PFSK-1 (cell line): ENCODE measurements around the gene PHLPP1.

Experiments used
- FOXP2 ChIP-seq: optimal IDR thresholded peaks from 2 replicates; pipeline ENCODE3; 2011; ENCODE audit warnings: borderline replicate concordance, control low read depth, inconsistent platforms; ENCODE audit not compliant: insufficient read depth; ENCODE audit errors: extremely low read length, extremely low read depth
- POLR2AphosphoS5 ChIP-seq: IDR thresholded peaks from 2 replicates; pipeline ENCODE4 v1.6.1; 2012; ENCODE audit warnings: low read depth, mild to moderate bottlenecking, control low read depth, low read length, moderate library complexity
- REST ChIP-seq, 2 experiments: IDR thresholded peaks; 2 replicates each; pipeline versions ENCODE4 v1.6.1 to v1.8.0; 2011 to 2012; ENCODE audit warnings: low read depth in 2 of 2, low read length in 2 of 2, control low read depth in 1 of 2, inconsistent platforms in 1 of 2, mild to moderate bottlenecking in 1 of 2, moderate library complexity in 1 of 2; ENCODE audit not compliant: insufficient read depth in 1 of 2
- SIN3A ChIP-seq: IDR thresholded peaks from 2 replicates; pipeline ENCODE4 v1.6.1; 2012; ENCODE audit warnings: mild to moderate bottlenecking, low read length, moderate library complexity, borderline replicate concordance; ENCODE audit not compliant: insufficient read depth
- TAF1 ChIP-seq: IDR thresholded peaks from 2 replicates; pipeline ENCODE4 v1.6.1; 2012; ENCODE audit warnings: low read length, control low read depth, borderline replicate concordance; ENCODE audit not compliant: insufficient read depth

PHLPP1 gene

GRCh38 chr18:62959481-62959880 is 244.1 kb downstream of the PHLPP1 start:
- TF ChIP-seq TAF1 (no peak), FOXP2 (no peak)

GRCh38 chr18:62963507-62963906 is 248.2 kb downstream of the PHLPP1 start:
- no peak for TF ChIP-seq FOXP2
- TF ChIP-seq POLR2AphosphoS5: no peak
- TF ChIP-seq REST (IDR thresholded peaks at IDR 0.05; ENCODE audit: insufficient read depth in 1 of 2, low read depth in 2 of 2, low read length in 2 of 2): no peak
- TF ChIP-seq SIN3A: no peak
- TF ChIP-seq TAF1: no peak

- TF ChIP-seq FOXP2 (no peak), SIN3A (no peak), REST (IDR thresholded peaks at IDR 0.05; ENCODE audit: insufficient read depth in 1 of 2, low read depth in 2 of 2, low read length in 2 of 2) (no peak), TAF1 (no peak), POLR2AphosphoS5 (no peak)
These were observed 249.1 kb downstream of the PHLPP1 start for GRCh38 chr18:62964432-62964831.

GRCh38 chr18:62967089-62967488 is 251.7 kb downstream of the PHLPP1 start:
- no peak for TF ChIP-seq FOXP2
- no peak for TF ChIP-seq SIN3A

- TF ChIP-seq REST (IDR thresholded peaks at IDR 0.05; ENCODE audit: insufficient read depth in 1 of 2, low read depth in 2 of 2, low read length in 2 of 2): no peak
- TF ChIP-seq TAF1: no peak
- TF ChIP-seq SIN3A: no peak
- no peak for TF ChIP-seq FOXP2
- TF ChIP-seq POLR2AphosphoS5: no peak
These were observed 258.3 kb downstream of the PHLPP1 start for GRCh38 chr18:62973689-62974088.

- TF ChIP-seq FOXP2: no peak
- no peak for TF ChIP-seq REST (IDR thresholded peaks at IDR 0.05; ENCODE audit: insufficient read depth in 1 of 2, low read depth in 2 of 2, low read length in 2 of 2)
- TF ChIP-seq POLR2AphosphoS5: no peak
- no peak for TF ChIP-seq TAF1
- no peak for TF ChIP-seq SIN3A
These were observed 259.0 kb downstream of the PHLPP1 start for GRCh38 chr18:62974388-62974787.
